ENCODE data around the gene TBC1D22A.

The TBC1D22A gene

DNA sequence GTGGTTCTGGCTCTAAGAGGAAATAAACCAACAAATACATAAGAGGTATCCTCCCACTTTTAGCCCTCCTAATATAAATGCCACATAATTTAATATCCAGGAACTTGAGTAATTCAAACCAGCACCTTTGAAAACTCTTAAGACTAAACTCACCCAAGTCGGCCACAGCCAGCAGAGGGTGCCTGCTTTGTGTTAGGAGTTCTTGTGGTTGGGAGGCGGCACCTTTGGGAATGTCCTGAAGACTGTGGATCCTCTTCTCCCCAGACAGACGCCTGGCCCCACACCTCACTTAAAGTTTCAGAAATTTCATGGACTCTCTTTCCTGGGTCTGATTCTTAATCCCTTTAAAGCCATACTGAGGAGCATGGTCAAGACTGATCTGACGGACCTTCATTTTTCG is 169.0 kb downstream of the TBC1D22A start:
- peak; percentile 22 for TF ChIP-seq CTCF (IDR thresholded peaks at IDR 0.05; ENCODE audit: low read length, missing control alignments)
- peak; percentile 31 for DNase-seq (ENCODE audit: low read depth)
- H3K4me3 ChIP-seq (replicated peaks; ENCODE audit: low read depth, low read length): no peak overlapping the region

DNA sequence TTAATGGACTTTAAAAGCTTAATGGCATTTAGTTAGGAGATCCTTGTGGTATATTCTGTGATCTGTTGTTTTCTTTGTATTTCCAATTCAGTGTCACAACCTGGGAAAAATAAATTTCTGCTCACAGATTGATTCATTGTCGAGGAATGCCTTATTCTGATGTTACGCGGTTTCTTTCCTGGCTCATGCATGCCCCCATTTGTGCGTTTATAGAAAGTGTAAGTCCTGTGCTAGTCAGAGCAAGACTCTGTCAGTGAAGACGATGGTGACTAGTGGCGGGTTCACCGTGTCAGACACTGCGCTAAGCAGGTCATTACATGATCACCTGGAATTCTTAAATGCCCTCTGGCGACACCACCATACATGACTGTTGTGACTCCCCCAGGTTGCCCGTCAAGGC is 169.4 kb downstream of the TBC1D22A start:
- no peak for DNase-seq (ENCODE audit: low read depth)
- no peak for TF ChIP-seq CTCF (IDR thresholded peaks at IDR 0.05; ENCODE audit: low read length, missing control alignments)
- H3K4me3 ChIP-seq (replicated peaks; ENCODE audit: low read depth, low read length): no peak overlapping the region

DNA sequence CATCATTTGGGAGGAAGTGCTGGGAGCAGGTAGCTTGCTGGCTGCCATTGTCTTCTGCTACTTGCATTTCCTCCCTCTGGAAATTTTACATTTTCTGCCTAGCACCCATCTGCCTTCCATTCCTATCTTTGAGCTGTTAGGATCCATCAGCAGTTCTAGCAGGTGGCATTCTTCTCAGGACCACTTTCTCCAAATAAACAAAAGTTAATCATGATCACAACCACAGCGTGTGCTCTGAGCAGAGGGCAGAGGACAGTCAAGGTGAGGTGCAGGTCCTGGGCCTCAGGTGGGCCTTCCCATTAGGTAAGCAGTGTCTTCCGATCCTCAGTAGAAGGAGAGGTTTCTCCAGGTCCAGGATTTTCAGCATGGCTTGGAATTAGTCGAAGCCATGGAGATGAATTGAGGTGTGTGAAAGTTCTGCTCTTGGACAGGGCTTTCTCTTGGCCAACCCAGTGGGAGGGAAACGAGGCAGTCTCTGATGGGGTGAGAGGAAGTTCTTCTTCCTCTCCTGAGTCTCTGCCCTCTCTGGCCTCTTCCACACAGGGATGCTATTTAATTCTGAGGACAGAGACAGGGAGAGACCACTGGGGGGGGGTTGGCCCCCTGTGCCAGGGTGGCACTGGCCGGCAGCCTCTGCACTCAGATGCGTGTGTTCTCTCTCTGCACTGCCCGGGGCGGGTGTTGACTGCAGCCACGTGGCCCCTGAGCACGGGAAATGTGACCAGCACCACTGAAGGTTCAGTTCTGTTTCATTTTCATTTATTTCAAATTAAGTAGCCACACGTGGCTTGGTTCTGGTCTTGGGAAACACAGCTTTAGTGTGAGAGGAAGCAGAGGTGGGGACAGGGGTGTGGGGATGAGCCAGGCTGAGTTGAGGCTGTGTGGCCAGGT is 170.8 kb downstream of the TBC1D22A start:
- TF ChIP-seq CTCF (IDR thresholded peaks at IDR 0.05; ENCODE audit: low read length, missing control alignments): no peak
- DNase-seq (ENCODE audit: low read depth): no peak

GRCh38 chr22:46934172-46934745 is 171.8 kb downstream of the TBC1D22A start:
- H3K4me3 ChIP-seq (replicated peaks; ENCODE audit: low read depth, low read length): no peak overlapping the region
- no peak for TF ChIP-seq CTCF (IDR thresholded peaks at IDR 0.05; ENCODE audit: low read length, missing control alignments)
- DNase-seq (ENCODE audit: low read depth): no peak

More for the DNA sequence above, 170.8 kb downstream of the TBC1D22A start:
- no peak overlapping the region for H3K4me3 ChIP-seq (replicated peaks; ENCODE audit: low read depth, low read length)

DNA sequence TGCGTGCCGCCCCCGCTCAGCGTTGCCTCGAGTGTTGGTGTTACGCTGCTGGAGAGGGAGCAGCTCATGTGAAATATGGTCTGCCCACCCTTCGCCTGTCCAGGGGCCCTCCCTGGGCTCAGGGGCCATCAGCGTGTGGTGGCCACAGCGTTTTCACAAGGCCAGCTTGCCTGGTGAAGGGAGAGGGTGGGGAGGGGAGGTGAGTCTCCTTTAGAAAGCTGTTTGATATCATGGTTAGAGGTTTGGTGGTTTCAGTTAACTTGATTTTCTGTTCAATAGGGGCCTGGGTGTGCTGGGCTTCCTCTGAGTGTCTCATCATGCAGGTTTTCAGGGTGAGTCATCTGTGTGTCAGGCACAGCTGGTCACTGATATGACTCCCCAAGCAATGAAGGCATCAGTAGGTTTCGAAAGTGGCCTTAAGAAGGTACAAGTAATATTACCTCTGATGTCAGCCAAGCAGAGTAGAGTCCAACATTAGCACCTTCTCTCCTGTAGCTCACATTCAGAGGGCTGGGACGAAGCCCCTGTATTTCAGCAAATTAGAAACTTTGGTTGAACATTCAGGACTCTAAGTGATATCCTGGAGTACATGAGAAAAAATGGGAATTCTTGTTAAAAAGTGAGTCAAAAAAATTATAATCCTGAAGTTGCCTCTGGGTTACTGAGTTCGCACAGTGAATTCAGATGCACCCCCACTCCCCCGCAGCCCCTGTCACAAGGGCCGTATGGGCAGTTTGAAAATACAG is 172.5 kb downstream of the TBC1D22A start:
- DNase-seq (ENCODE audit: low read depth): peak; percentile 92
- TF ChIP-seq CTCF (IDR thresholded peaks at IDR 0.05; ENCODE audit: low read length, missing control alignments): no peak
- H3K4me3 ChIP-seq (replicated peaks; ENCODE audit: low read depth, low read length): no peak overlapping the region

- TF ChIP-seq CTCF (IDR thresholded peaks at IDR 0.05; ENCODE audit: low read length, missing control alignments): no peak
- H3K4me3 ChIP-seq (replicated peaks; ENCODE audit: low read depth, low read length): no peak overlapping the region
- no peak for DNase-seq (ENCODE audit: low read depth)
Observed at GRCh38 chr22:46935506-46936377, 173.3 kb downstream of the TBC1D22A start.
